PC-9 (cell line): ENCODE measurements around the gene TMED4. TPM values are rescaled to one million over a fixed set of nuclear protein-coding genes. Genes with fewer than 3 reads are reported as not detected.
A peak's percentile ranks its signal among the peaks of the same experiment; 100 is the strongest.

ENCODE experiments used
- BruUV-seq: library from RNA; stranded (reverse); fragments of 400-500 nt; replicated peaks from 2 replicates; lab custom pipeline; 2021; lab: Mats Ljungman, UMichigan
- CTCF ChIA-PET: fragments of 300-600 bp; sonication (Branson Sonifier 250); formaldehyde crosslinking; loops from one replicate; lab custom pipeline; 2022; ENCODE audit warnings: antibody characterized with exemption; lab: Charles Lee
- POLR2A ChIA-PET: fragments of 300-600 bp; sonication (Branson Sonifier 250); formaldehyde crosslinking; loops from one replicate; lab custom pipeline; 2022; ENCODE audit warnings: antibody characterized with exemption; ENCODE audit not compliant: unreplicated experiment; lab: Charles Lee
- DNase-seq, 2 experiments: peaks; one replicate each; pipeline versions ENCODE4 v3.0.0 to v3.0.0-alpha.2; 2015 to 2022; ENCODE audit warnings: mixed read lengths in 1 of 2
- H2AFZ ChIP-seq: fragments of 200-600 bp; sonication (generic); 2 replicates; pipeline ENCODE4 v1.8.1; 2017; ENCODE audit warnings: antibody characterized with exemption
- H3F3A ChIP-seq: fragments of 200-600 bp; sonication (generic); 2 replicates; pipeline ENCODE4 v1.8.1; 2017; ENCODE audit warnings: antibody characterized with exemption, mild to moderate bottlenecking, low read depth; ENCODE audit not compliant: insufficient read depth
- H3K27ac ChIP-seq: fragments of 200-600 bp; sonication (generic); 2 replicates; pipeline ENCODE4 v1.6.1; 2016; ENCODE audit warnings: mixed run types
- H3K27me3 ChIP-seq: fragments of 200-600 bp; sonication (generic); 2 replicates; pipeline ENCODE4 v1.6.1; 2016; ENCODE audit warnings: low read depth, mixed run types; ENCODE audit not compliant: insufficient read depth
- H3K36me3 ChIP-seq: fragments of 200-600 bp; sonication (generic); 2 replicates; pipeline ENCODE4 v1.6.1; 2016; ENCODE audit warnings: low read depth, mixed run types
- H3K4me1 ChIP-seq: fragments of 200-600 bp; sonication (generic); replicated peaks from 2 replicates; pipeline ENCODE4 v1.6.1; 2016; ENCODE audit warnings: mixed run types; ENCODE audit not compliant: insufficient read depth
- H3K4me2 ChIP-seq: fragments of 200-600 bp; sonication (generic); 2 replicates; pipeline ENCODE4 v1.6.1; 2017; ENCODE audit warnings: mixed run types
- H3K4me3 ChIP-seq: fragments of 200-600 bp; sonication (generic); 2 replicates; pipeline ENCODE4 v1.6.1; 2016; ENCODE audit warnings: mixed run types
- H3K79me2 ChIP-seq: fragments of 200-600 bp; sonication (generic); 2 replicates; pipeline ENCODE4 v1.6.1; 2017; ENCODE audit warnings: low read depth, mixed run types
- H3K9me2 ChIP-seq: fragments of 200-600 bp; sonication (generic); 2 replicates; pipeline ENCODE4 v1.8.1; 2017; ENCODE audit warnings: mild to moderate bottlenecking; ENCODE audit not compliant: insufficient read depth
- H3K9me3 ChIP-seq: fragments of 200-600 bp; sonication (generic); 2 replicates; pipeline ENCODE4 v1.8.1; 2016; ENCODE audit warnings: low read depth; ENCODE audit not compliant: insufficient read depth
- H4K20me1 ChIP-seq: fragments of 200-600 bp; sonication (generic); 2 replicates; pipeline ENCODE4 v1.8.1; 2017; ENCODE audit not compliant: insufficient read depth
- EZH2 ChIP-seq: fragments of 200-600 bp; sonication (generic); IDR thresholded peaks from 2 replicates; pipeline ENCODE4 v1.8.0; 2017; ENCODE audit warnings: antibody characterized with exemption, low read depth
- intact Hi-C: fragments of 100-400 bp; cut with micrococcal nuclease; formaldehyde crosslinking; loops from one replicate; pipeline ENCODE4 v1.10.0; 2022; ENCODE audit not compliant: unreplicated experiment
- total RNA-seq: library from RNA; stranded (reverse); gene quantifications from 2 replicates; pipeline ENCODE4 v1.2.3, GENCODE V29; 2021
- TF ChIP-seq, protein P1 (sequence below): fragments of 200-600 bp; sonication (generic); conservative IDR thresholded peaks from 2 replicates; pipeline ENCODE4 v1.6.1; 2017; ENCODE audit warnings: mixed run types, antibody characterized with exemption, mild to moderate bottlenecking, moderate library complexity

TMED4 gene
- total RNA-seq, 1 experiment from 2014 or later: 134 TPM

DNA sequence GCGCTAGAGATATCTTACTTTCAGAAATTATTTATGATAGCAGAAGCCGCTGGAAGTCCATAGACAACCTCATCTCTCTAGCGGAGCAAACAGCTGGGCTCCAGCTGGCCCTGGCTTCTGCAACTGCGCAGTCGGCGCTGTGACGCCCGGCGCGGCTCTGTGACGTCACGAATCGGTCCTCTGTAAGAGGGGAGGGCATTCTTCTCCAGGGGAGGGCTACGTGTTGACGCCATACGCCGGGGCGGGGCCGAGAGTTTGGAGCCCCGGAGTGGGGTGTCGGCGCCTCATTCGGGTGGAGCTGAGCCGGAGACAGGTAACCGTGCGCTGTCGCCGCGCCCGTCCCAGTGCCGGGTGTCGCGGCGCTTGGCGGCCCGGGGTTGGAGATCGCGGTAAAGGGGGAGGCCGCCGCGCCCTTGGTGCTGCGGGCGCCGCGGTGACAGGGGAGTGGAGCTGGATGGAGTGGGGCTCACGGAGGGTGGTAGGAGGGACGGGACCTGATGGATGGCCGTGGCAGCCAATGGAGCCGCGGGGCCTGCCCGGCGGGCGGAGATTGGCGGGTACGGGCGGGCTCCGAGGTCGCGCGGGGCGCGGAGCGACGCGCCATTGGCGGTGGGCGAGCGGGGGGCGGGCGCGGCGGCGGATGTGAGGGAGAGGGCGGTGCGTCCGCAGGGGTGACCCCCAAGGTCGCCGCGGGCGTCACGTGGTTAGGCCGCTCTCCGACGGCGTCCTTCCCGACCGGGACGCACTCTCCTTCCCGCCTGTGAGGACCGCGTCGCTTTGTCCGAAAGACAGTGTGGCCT lies 24.5 kb upstream of the TMED4 start, which contains the start of gene OGDH:
Gene OGDH (plus strand): TSS at position 287 of the 800 bp plus-strand sequence. CDS start 17,717 bp downstream, outside the sequence.
- DNase-seq: peak; percentile 98 to 100
- ChIA-PET CTCF (interaction anchor here (0.6 kb wide), 1 partner anchor 525 kb away, joined by 3 read pairs; no protein-coding TSS in a partner anchor), POLR2A (interaction anchor here (0.6 to 1.3 kb wide), 8 partner anchors 12 to 393 kb away, joined by 3 to 10 read pairs (median 4); no protein-coding TSS in a partner anchor)
- H3K4me1 ChIP-seq: peaks cover 60% of the 10 kb centered on the region
- BruUV-seq: TSS peak; percentile 83
- H3K4me2 ChIP-seq: peak within 1 kb of the TSS; percentile 100
- TF ChIP-seq, protein P1, sequence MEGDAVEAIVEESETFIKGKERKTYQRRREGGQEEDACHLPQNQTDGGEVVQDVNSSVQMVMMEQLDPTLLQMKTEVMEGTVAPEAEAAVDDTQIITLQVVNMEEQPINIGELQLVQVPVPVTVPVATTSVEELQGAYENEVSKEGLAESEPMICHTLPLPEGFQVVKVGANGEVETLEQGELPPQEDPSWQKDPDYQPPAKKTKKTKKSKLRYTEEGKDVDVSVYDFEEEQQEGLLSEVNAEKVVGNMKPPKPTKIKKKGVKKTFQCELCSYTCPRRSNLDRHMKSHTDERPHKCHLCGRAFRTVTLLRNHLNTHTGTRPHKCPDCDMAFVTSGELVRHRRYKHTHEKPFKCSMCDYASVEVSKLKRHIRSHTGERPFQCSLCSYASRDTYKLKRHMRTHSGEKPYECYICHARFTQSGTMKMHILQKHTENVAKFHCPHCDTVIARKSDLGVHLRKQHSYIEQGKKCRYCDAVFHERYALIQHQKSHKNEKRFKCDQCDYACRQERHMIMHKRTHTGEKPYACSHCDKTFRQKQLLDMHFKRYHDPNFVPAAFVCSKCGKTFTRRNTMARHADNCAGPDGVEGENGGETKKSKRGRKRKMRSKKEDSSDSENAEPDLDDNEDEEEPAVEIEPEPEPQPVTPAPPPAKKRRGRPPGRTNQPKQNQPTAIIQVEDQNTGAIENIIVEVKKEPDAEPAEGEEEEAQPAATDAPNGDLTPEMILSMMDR: no peak
- no peak for TF ChIP-seq EZH2
- peak within 1 kb of the TSS; percentile 81 for H2AFZ ChIP-seq
- peaks cover 47% of the 10 kb centered on the region for H3K79me2 ChIP-seq
- peaks cover 44% of the 10 kb centered on the region for H3F3A ChIP-seq
- H3K9me2 ChIP-seq: no peaks in the 10 kb centered on the region
- intact Hi-C loops: loop anchor here (1.0 kb wide), 5 partner anchors 12 to 191 kb away; partner anchors contain the start of genes TMED4 and ZMIZ2
- no peaks in the 10 kb centered on the region for H3K27me3 ChIP-seq
- no peaks in the 10 kb centered on the region for H3K9me3 ChIP-seq
- no peaks in the 10 kb centered on the region; the same call in 1 of the 2 replicates for H3K36me3 ChIP-seq
- H3K4me3 ChIP-seq: peak within 1 kb of the TSS; percentile 81
- H4K20me1 ChIP-seq: no peaks in the 10 kb centered on the region
- peak within 1 kb of the TSS; percentile 73 for H3K27ac ChIP-seq

DNA sequence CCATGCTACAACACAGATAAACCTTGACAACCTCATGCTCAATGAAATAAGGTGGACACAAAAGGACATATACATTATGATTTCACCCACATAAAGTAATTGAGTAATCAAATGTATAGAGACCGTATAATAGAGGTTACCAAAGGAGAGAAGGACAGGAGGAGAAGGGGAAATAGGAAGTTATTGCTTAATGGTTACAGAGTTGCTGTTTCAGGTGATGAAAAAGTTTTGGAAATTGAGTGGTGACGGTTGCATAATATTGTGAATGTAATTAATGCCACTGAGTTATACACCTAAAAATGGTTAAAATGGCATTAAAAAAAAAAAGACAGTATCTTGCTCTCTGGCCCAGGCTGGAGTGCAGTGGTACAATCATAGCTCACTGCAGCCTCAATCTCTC lies 22.9 kb upstream of the TMED4 start:
- H3K27ac ChIP-seq: no peak overlapping the region
- H4K20me1 ChIP-seq: no peaks in the 10 kb centered on the region
- peaks cover 31% of the 10 kb centered on the region for H3K79me2 ChIP-seq
- BruUV-seq: no TSS peak
- H2AFZ ChIP-seq: peak overlapping the region; percentile 80; the same call in 1 of the 2 replicates
- no peaks in the 10 kb centered on the region for H3K9me3 ChIP-seq
- no peaks in the 10 kb centered on the region for H3K27me3 ChIP-seq
- peak overlapping the region; percentile 81; the same call in 1 of the 2 replicates for H3K4me3 ChIP-seq
- CTCF ChIA-PET: no interaction called here
- TF ChIP-seq EZH2: no peak
- TF ChIP-seq, protein P1: no peak
- peak overlapping the region; percentile 83 for H3K4me2 ChIP-seq
- POLR2A ChIA-PET: interaction anchor here (0.9 kb wide), 1 partner anchor 16 kb away, joined by 8 read pairs; no protein-coding TSS in a partner anchor
- peaks cover 44% of the 10 kb centered on the region for H3F3A ChIP-seq
- H3K4me1 ChIP-seq: peaks cover 60% of the 10 kb centered on the region
- no peaks in the 10 kb centered on the region for H3K9me2 ChIP-seq
- DNase-seq: no peak
- no peaks in the 10 kb centered on the region; the same call in 1 of the 2 replicates for H3K36me3 ChIP-seq
- intact Hi-C loops: no loop called here

DNA sequence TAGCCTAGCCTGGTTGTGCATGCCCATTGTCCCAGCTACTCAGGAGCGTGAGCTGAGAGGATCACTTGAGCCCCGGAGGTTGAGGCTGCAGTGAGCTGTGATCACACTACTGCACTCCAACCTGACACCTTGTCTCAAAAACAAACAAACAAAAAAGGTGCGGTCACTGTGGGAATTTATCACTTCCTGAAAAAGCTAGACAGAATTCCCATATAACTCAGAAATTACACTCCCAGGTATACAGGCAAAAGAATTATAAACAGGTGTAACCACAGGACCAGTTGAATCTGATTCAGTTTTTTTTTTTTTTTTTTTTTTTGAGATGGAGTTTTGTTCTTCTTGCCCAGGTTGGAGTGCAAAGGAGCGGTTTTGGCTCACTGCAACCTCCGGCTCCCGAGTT lies 21.2 kb upstream of the TMED4 start:
- Histone ChIP-seq H3K36me3 (no peaks in the 10 kb centered on the region), H3K79me2 (peaks cover 13% of the 10 kb centered on the region), H3K4me1 (peaks cover 42% of the 10 kb centered on the region), H4K20me1 (no peaks in the 10 kb centered on the region), H3K9me2 (no peaks in the 10 kb centered on the region), H2AFZ (no peak overlapping the region), H3K4me3 (no peak overlapping the region), H3K4me2 (peak overlapping the region; percentile 29), H3K9me3 (no peaks in the 10 kb centered on the region), H3F3A (peaks cover 33% of the 10 kb centered on the region), H3K27ac (0 out of 2 replicates have a peak overlapping the region, but pooled peaks have one; percentile 2), H3K27me3 (no peaks in the 10 kb centered on the region)
- ChIA-PET CTCF (interaction anchor here (0.7 kb wide), 1 partner anchor 12 kb away, joined by 9 read pairs; no protein-coding TSS in a partner anchor), POLR2A (no interaction called here)
- BruUV-seq: no TSS peak
- intact Hi-C loops: no loop called here
- peak in 1 of 2 experiments; percentile 84 for DNase-seq
- TF ChIP-seq, protein P1: no peak
- no peak for TF ChIP-seq EZH2
